Right lobe of liver (tissue), 4 donors: ENCODE data around the gene CDC25B.

ENCODE experiments used
- CTCF ChIP-seq, 4 donors: fragments of 200-600 bp in 3 of 4; fragments of 450-650 bp in 1 of 4; IDR thresholded peaks; one replicate each; pipeline versions ENCODE4 v1.5.1 to v1.8.0; 2016 to 2022; ENCODE audit warnings: antibody characterized with exemption in 4 of 4, mild to moderate bottlenecking in 2 of 4
- POLR2A ChIP-seq: fragments of 450-650 bp; IDR thresholded peaks from one replicate; pipeline ENCODE4 v1.6.1; 2017; ENCODE audit warnings: antibody characterized with exemption, mild to moderate bottlenecking
- donor health status: DM: no; HTN: no; CAD: no.
- donor health status: DM: no; HTN: no; CAD: no.
- donor health status: DM: no; HTN: yes; CAD: no.

GRCh38 chr20:3784216-3784853 lies 11.8 kb upstream of the CDC25B start:
- TF ChIP-seq CTCF (IDR thresholded peaks at IDR 0.05) (no peak), POLR2A (no peak)
